NCI-H2107 (cell line): ENCODE data around the gene FGF2.
"Not testable (repeated sequence)": the region's sequence is repeated elsewhere in the genome, so short reads cannot be mapped to it uniquely, and the experiment has no call there.

Source experiments
- DNase-seq: peaks from one replicate; lab custom pipeline; 2025; lab: John Stamatoyannopoulos, UW

FGF2 gene

GRCh38 chr4:122928930-122929329 lies 102.3 kb downstream of the FGF2 start:
- no peak for DNase-seq

GRCh38 chr4:122930862-122931261 lies 104.2 kb downstream of the FGF2 start:
- no peak for DNase-seq

- no peak for DNase-seq
Observed at GRCh38 chr4:122932763-122933162, 106.1 kb downstream of the FGF2 start.

- not testable (repeated sequence) for DNase-seq
Observed at GRCh38 chr4:122945136-122945535, 118.5 kb downstream of the FGF2 start.

- DNase-seq: no peak
Observed at GRCh38 chr4:122946142-122946541, 119.5 kb downstream of the FGF2 start.
